Activated naive CD4-positive, alpha-beta T cell treated with anti-CD3 and anti-CD28 coated beads, Interleukin-2, amount 50 U/mL, for 24 hours (primary cell): Measurements from ENCODE around the gene CHSY3.

Source experiments
- H3K27ac Mint-ChIP-seq: one replicate; pipeline ENCODE4 v1.8.0; 2021; ENCODE audit warnings: mild to moderate bottlenecking, mixed read lengths
- H3K27me3 Mint-ChIP-seq: one replicate; pipeline ENCODE4 v1.8.0; 2021; ENCODE audit warnings: mixed read lengths
- H3K36me3 Mint-ChIP-seq: one replicate; pipeline ENCODE4 v1.8.0; 2021; ENCODE audit warnings: mixed read lengths
- H3K4me1 Mint-ChIP-seq: one replicate; pipeline ENCODE4 v1.8.0; 2021; ENCODE audit warnings: mixed read lengths
- H3K4me3 Mint-ChIP-seq: one replicate; pipeline ENCODE4 v1.8.0; 2021; ENCODE audit warnings: mild to moderate bottlenecking, mixed read lengths
- H3K9me3 Mint-ChIP-seq: one replicate; pipeline ENCODE4 v1.8.0; 2021; ENCODE audit warnings: mixed read lengths

Gene CHSY3

GRCh38 chr5:129921204-129921603 is 16.9 kb downstream of the CHSY3 start:
- Mint-ChIP-seq H3K4me1 (no peaks in the 10 kb centered on the region), H3K9me3 (no peaks in the 10 kb centered on the region), H3K36me3 (no peaks in the 10 kb centered on the region), H3K4me3 (no peak overlapping the region), H3K27ac (no peak overlapping the region), H3K27me3 (peaks cover 5% of the 10 kb centered on the region)

DNA sequence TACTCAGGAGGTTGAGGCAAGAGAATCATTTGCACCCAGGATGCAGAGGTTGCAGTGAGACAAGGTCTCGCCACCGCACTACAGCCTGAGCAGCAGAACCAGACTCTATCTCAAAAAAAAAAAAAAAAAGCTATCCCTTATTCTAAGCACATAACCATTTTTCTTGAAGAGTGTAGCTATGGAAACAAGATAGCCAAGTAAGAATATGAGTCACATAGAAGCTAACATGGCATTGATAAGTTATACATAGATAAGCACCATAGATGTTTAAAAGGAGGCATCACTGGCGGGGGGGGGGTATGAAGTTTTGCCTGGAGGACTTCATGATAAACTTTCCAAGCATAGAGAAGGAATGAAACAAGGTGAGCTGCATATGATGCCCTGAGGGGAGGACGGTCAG is 26.0 kb downstream of the CHSY3 start:
- Mint-ChIP-seq H3K27ac (no peak overlapping the region), H3K27me3 (peaks cover 4% of the 10 kb centered on the region), H3K4me3 (no peak overlapping the region), H3K9me3 (no peaks in the 10 kb centered on the region), H3K36me3 (no peaks in the 10 kb centered on the region), H3K4me1 (no peaks in the 10 kb centered on the region)

DNA sequence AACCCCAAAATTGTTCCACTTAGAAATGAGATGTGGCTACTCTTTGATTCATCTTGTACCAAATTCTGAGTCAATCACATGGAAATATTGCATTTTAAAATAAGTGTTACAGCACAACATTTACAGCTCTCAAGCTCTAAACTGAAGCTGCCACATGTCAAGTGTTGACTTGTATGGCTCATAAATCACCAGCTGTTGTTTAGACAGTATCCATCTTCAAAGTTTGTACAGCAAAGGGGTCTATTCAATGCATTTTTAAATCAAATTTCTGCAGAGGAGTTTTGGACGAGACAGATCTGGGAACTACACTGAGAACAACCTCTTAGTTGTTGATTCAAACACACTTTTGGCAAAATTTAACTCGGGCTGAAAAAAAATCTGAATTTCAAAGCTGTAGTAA is 31.4 kb downstream of the CHSY3 start:
- Mint-ChIP-seq H3K9me3 (no peaks in the 10 kb centered on the region), H3K27ac (no peak overlapping the region), H3K27me3 (peaks cover 4% of the 10 kb centered on the region), H3K4me1 (no peaks in the 10 kb centered on the region), H3K4me3 (no peak overlapping the region), H3K36me3 (no peaks in the 10 kb centered on the region)

GRCh38 chr5:129938077-129938476 is 33.8 kb downstream of the CHSY3 start:
- no peaks in the 10 kb centered on the region for H3K36me3 Mint-ChIP-seq
- H3K9me3 Mint-ChIP-seq = no peaks in the 10 kb centered on the region
- H3K4me1 Mint-ChIP-seq = no peaks in the 10 kb centered on the region
- H3K4me3 Mint-ChIP-seq = no peak overlapping the region
- H3K27ac Mint-ChIP-seq = no peak overlapping the region
- H3K27me3 Mint-ChIP-seq = peaks cover 4% of the 10 kb centered on the region

DNA sequence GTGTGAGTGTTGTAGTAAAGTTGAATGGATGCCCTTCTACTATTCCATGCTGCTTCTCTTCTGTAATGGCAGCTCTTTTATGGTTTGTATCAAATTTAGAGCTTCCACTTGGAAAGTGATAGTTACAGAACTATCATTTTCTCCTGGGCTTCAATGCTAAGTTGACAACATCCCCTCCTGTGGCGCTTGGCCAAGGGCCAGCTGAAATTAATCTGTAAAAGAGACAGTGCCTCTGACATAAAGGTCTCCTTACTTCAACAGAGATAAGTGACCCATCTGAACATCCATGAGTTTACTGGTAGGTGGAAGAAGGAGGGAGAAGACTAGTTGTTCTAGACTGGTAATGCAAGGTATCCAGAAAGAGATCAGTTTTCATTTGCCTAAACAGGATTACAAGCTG is 39.7 kb downstream of the CHSY3 start:
- Mint-ChIP-seq H3K4me3 (no peak overlapping the region), H3K4me1 (no peaks in the 10 kb centered on the region), H3K36me3 (no peaks in the 10 kb centered on the region), H3K27me3 (peaks cover 1% of the 10 kb centered on the region), H3K9me3 (no peaks in the 10 kb centered on the region), H3K27ac (no peak overlapping the region)

GRCh38 chr5:129945028-129945427 is 40.8 kb downstream of the CHSY3 start:
- no peak overlapping the region for H3K4me3 Mint-ChIP-seq
- no peaks in the 10 kb centered on the region for H3K4me1 Mint-ChIP-seq
- no peaks in the 10 kb centered on the region for H3K36me3 Mint-ChIP-seq
- H3K27ac Mint-ChIP-seq = no peak overlapping the region
- H3K9me3 Mint-ChIP-seq = no peaks in the 10 kb centered on the region
- peaks cover 1% of the 10 kb centered on the region for H3K27me3 Mint-ChIP-seq

DNA sequence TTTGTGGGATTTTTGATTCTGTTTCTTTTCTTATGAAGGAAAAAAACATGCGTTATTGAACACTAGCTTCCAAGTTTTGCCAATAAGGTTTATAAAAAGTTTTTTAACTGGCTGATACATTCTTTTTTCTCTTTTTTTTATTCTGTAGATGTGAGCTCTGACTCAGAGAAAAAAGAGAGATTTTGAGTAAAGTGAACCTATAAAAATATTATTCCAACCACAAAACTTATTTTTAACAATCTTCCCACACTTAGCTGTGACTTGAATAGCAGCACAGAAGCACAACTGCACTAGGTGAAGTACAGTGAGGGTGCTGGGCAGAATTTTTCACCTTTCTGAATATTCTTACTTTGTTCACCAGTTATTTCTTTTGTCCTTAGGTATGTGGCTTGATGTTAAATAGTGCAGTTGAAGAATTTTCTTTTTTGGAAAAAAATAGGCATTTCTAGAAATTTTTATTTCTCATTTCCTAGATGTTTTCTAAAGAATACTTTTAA is 41.6 kb downstream of the CHSY3 start:
- no peak overlapping the region for H3K27ac Mint-ChIP-seq
- peaks cover 1% of the 10 kb centered on the region for H3K27me3 Mint-ChIP-seq
- no peaks in the 10 kb centered on the region for H3K4me1 Mint-ChIP-seq
- H3K36me3 Mint-ChIP-seq = no peaks in the 10 kb centered on the region
- no peaks in the 10 kb centered on the region for H3K9me3 Mint-ChIP-seq
- H3K4me3 Mint-ChIP-seq = no peak overlapping the region

DNA sequence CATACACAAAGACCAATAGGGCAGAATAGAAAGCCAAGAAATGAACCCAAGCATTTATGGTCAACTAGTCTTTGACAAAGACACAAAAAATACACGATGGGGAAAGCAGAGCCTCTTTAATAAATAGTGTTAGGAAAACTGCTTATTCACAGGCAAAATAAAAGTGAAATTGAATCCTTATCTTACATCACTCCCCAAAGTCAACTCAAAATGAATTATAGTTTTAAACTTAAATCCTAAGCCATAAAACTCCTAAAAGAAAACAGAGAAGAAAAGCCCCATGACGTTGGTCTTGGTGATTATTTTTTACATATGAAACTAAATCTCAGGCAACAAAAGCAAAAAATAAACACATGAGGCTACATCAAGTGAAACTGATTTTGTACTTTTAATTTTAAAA is 46.8 kb downstream of the CHSY3 start:
- Mint-ChIP-seq H3K27me3 (no peaks in the 10 kb centered on the region), H3K27ac (no peak overlapping the region), H3K9me3 (peaks cover 4% of the 10 kb centered on the region), H3K4me1 (no peaks in the 10 kb centered on the region), H3K4me3 (no peak overlapping the region), H3K36me3 (no peaks in the 10 kb centered on the region)

- Mint-ChIP-seq H3K36me3 (no peaks in the 10 kb centered on the region), H3K9me3 (peaks cover 16% of the 10 kb centered on the region), H3K27me3 (peaks cover 12% of the 10 kb centered on the region), H3K27ac (no peak overlapping the region), H3K4me1 (no peaks in the 10 kb centered on the region), H3K4me3 (no peak overlapping the region)
Measured at GRCh38 chr5:129958581-129958980, 54.3 kb downstream of the CHSY3 start.

DNA sequence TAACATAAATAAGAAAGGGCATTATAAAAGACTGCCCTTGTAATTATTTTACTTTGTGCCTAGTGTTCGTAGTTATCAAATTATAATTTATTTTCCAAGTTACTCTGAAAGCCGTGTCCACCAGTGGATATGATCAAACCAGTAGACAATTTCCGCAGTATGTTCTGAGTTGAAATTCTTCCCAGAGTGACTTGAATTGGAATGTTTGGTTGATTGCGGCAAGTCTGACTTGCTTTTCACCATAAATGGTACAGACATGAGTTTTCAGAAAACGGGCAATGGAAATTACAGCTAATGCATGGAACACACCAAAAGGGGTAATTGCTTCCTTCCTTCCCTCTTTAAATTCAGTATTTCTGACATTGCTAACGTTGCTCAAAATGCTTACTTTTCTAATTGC is 56.6 kb downstream of the CHSY3 start:
- no peak overlapping the region for H3K4me3 Mint-ChIP-seq

GRCh38 chr5:129962506-129962905 is 58.2 kb downstream of the CHSY3 start:
- Mint-ChIP-seq H3K27me3 (peaks cover 9% of the 10 kb centered on the region), H3K27ac (no peak overlapping the region), H3K36me3 (no peaks in the 10 kb centered on the region), H3K9me3 (peaks cover 4% of the 10 kb centered on the region), H3K4me3 (no peak overlapping the region), H3K4me1 (no peaks in the 10 kb centered on the region)

More for the DNA sequence above, 56.6 kb downstream of the CHSY3 start:
- no peaks in the 10 kb centered on the region for H3K4me1 Mint-ChIP-seq
- no peak overlapping the region for H3K27ac Mint-ChIP-seq
- no peaks in the 10 kb centered on the region for H3K36me3 Mint-ChIP-seq
- peaks cover 12% of the 10 kb centered on the region for H3K9me3 Mint-ChIP-seq
- peaks cover 12% of the 10 kb centered on the region for H3K27me3 Mint-ChIP-seq

- Mint-ChIP-seq H3K4me1 (no peaks in the 10 kb centered on the region), H3K36me3 (no peaks in the 10 kb centered on the region), H3K9me3 (no peaks in the 10 kb centered on the region), H3K27me3 (peaks cover 6% of the 10 kb centered on the region), H3K27ac (no peak overlapping the region), H3K4me3 (no peak overlapping the region)
Measured at GRCh38 chr5:129963359-129963758, 59.1 kb downstream of the CHSY3 start.

DNA sequence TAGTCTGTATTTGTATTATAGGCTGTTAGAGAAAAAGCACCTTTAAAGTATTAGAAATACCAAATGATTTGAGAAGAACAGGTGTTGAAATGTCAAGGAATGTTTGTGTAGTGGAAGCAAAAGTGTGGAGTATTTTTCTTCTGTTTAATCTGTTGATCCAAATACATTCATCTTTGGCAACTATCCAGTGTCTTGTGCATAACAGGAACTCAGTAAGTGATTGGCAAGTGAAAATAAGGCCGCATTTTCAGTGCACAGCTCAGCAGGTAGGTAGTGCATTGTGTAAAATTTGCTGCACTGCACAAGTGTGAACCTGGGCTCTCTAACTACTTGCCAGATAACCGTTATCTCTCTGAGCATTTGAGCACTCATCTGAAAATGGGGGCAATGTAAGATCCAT is 61.8 kb downstream of the CHSY3 start:
- Mint-ChIP-seq H3K4me1 (no peaks in the 10 kb centered on the region), H3K36me3 (no peaks in the 10 kb centered on the region), H3K4me3 (no peak overlapping the region), H3K27ac (no peak overlapping the region), H3K9me3 (no peaks in the 10 kb centered on the region), H3K27me3 (peaks cover 6% of the 10 kb centered on the region)

GRCh38 chr5:129971714-129972113 is 67.4 kb downstream of the CHSY3 start:
- no peak overlapping the region for H3K27ac Mint-ChIP-seq
- no peaks in the 10 kb centered on the region for H3K4me1 Mint-ChIP-seq
- no peaks in the 10 kb centered on the region for H3K9me3 Mint-ChIP-seq
- H3K27me3 Mint-ChIP-seq = no peaks in the 10 kb centered on the region
- no peaks in the 10 kb centered on the region for H3K36me3 Mint-ChIP-seq
- no peak overlapping the region for H3K4me3 Mint-ChIP-seq

DNA sequence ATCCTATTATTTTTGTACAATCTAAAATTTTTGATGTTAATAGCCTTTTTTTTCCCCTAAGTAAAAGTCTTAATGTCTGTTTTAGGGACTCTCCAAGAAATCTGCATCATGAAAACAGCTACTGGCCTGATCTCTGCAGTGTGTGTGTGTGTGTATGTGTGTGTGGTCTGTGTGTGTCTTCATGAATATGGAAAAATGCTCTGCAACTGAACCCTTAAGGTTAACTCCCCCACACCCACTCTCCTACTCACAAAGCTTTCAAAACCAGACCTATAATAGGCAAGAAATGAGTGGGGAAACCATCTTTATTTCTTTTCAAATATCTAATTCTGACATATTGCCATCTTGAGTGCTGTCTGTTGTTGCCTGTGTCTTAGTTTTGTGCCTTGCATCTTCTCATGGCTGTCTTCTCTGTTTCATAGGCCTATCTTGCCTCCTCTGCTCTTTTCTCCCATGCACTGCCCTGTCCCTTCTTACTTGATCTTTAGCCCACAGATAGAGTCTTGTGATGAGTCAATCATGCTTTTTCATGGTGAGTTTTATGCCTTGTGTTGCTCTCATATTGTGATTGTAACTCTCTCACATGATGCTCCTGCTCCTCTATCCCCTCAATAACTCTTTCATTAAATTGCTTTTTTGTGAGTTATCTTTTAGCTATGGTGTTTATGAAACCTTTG is 68.3 kb downstream of the CHSY3 start:
- H3K27ac Mint-ChIP-seq = no peak overlapping the region

DNA sequence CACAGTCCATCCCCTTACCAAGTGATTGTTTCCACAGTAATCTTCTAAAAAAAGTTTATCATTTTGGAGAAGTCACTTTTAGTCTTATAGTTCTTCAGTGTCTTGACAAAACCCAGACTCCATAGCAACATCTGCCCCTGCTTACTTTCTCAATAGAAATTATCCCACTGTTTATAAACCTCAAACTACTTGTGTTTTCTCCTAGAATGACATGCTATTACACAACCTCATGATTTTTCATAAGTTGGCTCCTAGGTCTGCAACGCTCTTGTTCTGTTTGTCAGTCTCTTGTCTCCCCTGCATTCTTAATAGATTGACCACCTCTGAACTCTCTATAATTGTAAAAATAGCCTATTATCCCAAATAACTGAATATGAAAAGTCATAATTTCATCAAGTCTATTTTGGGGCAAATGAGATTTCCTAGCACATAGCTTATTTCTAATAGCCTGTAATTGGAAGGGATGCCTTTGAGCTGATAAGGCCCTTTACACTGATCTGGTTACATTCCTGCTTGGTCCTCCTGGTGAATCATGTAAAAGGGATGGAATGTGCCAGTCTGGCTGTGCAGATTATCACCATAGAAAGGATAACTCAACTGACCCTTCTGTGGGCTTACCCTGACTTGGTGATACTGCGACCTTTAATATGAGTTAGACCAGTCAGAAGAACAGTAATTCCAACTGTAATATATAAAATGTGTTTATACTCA is 69.6 kb downstream of the CHSY3 start:
- no peaks in the 10 kb centered on the region for H3K9me3 Mint-ChIP-seq
- H3K36me3 Mint-ChIP-seq = no peaks in the 10 kb centered on the region
- no peak overlapping the region for H3K4me3 Mint-ChIP-seq
- H3K4me1 Mint-ChIP-seq = no peaks in the 10 kb centered on the region
- H3K27ac Mint-ChIP-seq = no peak overlapping the region
- H3K27me3 Mint-ChIP-seq = no peaks in the 10 kb centered on the region

More for the DNA sequence above, 68.3 kb downstream of the CHSY3 start:
- no peaks in the 10 kb centered on the region for H3K36me3 Mint-ChIP-seq
- no peaks in the 10 kb centered on the region for H3K27me3 Mint-ChIP-seq
- no peaks in the 10 kb centered on the region for H3K9me3 Mint-ChIP-seq
- no peaks in the 10 kb centered on the region for H3K4me1 Mint-ChIP-seq
- H3K4me3 Mint-ChIP-seq = no peak overlapping the region
